ENCODE data around the gene TFAP2A.

TFAP2A gene

GRCh38 chr6:10425975-10426780 is 11.3 kb upstream of the TFAP2A start:
- peak; percentile 83 for DNase-seq (ENCODE audit: low read depth)

DNA sequence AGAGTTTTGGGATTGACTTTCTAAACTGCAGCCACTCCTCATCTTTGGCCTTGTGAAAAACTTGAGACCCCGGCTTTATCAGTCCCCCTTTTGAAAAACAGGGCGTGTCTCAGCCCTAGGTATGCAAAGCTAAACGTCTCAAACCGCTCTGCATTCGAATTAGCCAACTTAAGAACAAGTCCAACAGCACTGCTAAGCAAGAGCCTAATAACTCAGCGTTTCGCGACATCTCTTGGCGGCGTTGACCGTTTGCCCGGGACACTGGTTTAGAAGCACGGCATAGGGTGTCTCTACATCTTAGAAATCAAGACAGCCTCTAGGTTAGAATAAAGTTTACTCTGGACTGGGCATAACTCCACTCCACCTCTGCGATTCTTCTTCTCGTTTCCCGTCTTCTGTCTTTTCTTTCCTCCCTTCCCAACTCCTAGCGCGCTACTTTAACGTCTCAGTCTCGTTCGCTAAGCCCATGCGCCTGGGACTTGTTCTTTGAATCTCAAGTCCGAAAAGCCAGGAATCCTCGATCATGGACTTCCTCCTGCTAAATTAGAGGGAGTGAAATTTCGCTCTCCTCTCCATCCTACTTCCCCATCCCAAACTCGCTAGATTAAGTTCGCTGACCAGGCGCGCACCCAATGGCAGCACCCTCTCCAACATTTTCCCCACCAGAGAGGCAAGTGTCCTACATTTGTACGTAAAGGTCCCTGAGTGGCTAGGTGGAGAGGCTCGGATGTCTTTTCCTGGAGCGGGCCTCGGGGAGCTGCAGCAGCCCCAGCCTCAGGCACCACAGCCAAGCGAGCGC is 10.5 kb upstream of the TFAP2A start:
- DNase-seq (ENCODE audit: low read depth), result peak; percentile 45

- peak; percentile 14 for DNase-seq (ENCODE audit: low read depth)
These were observed 9.2 kb upstream of the TFAP2A start for GRCh38 chr6:10424040-10424439.

DNA sequence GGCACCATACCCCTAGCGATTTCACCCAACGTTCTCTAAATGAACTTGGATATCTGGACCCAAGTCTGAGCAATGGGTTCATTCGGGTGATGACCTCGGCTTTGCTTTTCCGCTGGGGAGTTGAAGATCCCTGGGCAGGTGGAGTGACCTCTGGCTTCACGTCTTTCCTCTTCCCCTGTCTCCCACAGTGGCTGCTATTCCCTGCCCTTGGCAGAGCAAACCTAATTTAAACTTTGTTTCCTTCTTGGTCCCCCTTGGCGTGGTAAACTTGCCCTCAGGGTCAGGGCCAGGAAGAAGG is 7.8 kb upstream of the TFAP2A start:
- DNase-seq (ENCODE audit: low read depth), result no peak

DNA sequence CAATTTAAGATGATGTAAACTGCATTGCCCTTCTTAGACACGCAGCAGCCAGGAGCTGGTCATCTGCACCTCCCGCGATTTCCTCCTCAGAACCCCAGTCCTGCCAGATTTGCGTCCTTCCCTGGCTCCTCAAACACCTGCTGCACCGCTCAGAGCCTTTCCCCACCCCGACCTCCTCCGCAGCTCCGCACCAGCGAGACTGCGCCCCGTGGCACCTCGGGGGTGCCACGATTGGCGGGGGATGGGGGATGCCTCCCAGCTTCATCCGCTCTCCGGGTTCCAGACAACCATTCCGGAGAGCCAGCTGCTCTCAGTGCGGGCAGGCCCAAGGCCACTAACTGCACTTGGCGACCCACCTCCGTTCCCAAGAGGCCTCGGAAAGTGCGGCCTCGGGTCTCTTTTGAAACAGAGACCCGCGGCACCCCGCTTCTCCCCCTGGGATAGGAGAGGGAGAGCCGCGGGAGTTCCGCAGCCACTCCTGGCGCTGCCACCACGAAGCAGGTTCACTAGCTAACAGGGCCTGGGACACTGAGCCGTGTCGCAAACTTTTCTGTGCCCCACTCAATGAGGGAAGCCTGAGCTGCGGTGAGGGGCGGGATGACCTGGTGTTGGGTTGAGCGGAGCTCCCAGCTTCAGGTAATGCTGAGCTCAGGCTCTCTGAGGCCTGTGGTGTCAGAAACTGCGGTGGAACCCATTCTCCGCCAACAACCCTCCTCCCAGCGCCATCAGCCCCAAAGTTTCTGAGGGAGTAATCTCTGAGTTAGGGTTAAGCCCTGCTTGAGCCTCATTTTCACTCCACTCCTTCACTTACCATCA is 7.3 kb upstream of the TFAP2A start:
- DNase-seq (ENCODE audit: low read depth), result no peak

DNA sequence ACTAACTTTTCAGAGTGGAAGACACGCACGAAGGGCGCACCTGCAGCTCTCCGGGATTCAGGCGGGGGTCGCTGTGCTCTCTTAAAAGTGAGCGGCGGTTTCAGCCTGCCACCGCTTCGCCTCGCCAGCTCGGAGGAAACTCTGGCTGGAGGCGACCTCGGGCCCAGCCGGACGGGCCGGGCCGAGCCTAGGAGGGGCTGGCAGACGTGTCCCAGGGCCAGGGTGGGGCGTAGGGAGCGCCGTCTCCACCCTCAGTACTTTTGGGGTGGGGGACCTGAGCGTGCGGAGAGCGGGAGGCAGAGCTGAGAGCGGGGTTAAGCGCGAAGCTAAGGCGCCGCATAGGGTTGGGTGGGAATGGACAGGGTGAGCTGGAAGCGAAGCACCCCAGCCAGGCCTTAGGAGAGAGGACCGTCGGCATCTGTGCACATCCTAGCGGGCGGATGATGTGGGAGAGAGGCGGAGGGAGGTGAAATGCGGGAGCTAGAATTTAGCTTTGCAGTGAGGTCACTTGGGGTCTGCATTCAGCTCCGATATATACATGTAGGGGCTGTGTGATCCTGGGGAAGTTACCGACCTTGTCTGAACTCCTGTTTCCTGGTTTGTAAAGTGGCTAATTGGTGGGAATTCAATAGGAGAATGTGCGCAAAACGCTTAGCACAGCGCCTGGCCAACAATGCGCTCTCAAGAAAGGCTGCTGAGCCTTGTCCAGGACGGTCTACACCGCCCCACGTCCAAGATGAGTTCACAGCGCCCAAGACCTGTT is 6.5 kb upstream of the TFAP2A start:
- no peak for DNase-seq (ENCODE audit: low read depth)

DNA sequence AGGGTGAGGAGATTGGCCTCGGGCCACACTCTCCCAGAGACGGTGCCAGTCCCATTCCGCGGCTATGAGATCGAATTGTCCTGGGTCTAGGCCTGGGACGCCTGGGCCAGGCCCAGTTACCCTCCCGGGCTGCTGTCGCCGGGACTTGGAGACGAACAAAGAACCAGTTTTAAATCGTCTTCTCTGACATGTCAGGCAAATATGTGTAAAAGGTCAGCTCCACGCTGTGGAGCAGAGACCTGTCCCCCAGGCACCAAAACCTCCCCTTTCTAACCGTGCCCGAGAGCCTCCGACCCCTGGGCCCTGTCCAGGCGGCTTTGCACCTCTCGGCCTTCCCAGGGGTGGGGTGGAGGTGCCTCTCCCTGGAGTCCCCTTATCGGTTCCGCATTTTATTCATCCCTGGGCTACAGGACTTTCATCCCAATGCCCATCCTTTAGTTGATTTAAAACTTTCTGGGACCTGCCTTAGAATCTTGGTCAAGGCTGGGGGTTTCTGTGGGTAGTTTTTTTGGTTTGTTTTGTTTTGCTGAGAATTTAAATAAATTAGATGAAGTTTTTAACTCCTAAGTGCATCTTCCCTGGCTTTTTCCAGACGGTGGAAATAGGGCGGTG is 5.8 kb upstream of the TFAP2A start:
- no peak for DNase-seq (ENCODE audit: low read depth)

- DNase-seq (ENCODE audit: low read depth), result no peak
These were observed 5.1 kb upstream of the TFAP2A start for GRCh38 chr6:10419749-10420545.

DNA sequence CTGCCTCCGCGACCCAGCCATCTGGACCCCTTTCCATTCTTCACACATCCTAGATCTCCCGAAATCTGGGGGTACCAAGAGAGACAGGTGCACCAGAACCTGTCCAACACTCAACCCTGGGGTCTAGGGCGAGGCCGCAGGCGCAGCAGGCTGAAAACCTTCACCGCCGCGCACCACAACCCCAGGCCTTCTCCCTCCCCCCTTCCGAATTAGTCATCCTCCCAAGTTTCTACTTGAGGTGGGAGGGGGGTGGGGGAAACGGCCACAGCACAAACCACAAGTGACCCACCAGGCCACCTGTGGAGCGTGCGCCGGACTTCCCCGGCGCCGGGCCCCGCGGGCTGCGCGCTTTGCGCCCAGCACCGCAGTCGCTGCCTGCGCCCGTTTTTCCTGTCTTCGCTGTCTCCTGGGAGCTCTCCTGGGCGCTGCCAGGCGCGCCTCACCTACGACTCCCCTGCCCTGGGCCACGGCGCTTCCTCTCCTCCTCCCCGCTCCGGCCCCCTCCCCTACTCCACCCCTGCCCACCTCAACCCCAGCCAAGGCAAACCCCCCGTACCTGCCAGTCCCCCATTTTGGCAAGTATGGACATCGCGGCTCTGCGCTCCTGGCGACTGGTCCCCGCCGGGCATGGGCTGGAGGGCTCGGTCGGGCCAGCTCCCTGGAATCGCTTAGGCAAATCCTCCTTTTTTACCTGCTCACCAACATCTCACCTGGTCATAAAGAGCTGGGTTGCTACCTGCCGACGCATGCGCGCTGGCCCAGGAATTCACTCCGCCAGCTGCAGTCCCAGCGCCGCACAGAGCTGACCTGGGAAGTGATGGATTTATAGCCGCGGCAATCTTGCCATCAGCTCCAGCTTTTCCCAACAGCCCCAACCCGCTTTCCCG is 4.2 kb upstream of the TFAP2A start:
- no peak for DNase-seq (ENCODE audit: low read depth)

DNA sequence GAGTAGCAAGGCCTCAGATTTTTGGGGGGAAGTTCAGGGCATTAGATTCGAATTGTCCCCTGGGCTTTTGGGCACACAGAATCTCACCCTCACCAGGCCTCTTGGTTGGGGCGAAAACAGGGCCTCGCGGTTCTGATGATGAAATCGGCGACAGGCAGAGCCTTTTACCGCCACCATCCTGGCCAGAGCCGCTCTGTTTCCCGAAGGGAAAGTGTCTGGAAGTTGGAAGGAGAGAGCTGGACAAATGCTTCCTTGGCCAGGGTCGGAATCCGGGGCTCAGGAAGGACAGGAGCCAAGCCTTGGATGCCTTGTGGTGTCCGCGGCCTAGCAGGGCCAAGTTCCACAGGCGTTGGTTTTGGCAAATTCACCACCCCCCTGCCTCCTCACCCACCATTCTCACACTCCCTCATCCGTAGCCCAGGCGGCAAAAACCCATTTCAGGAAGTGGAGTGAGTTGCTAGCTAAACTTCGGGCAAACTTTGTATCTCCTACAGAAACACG is 3.5 kb upstream of the TFAP2A start:
- no peak for DNase-seq (ENCODE audit: low read depth)

DNA sequence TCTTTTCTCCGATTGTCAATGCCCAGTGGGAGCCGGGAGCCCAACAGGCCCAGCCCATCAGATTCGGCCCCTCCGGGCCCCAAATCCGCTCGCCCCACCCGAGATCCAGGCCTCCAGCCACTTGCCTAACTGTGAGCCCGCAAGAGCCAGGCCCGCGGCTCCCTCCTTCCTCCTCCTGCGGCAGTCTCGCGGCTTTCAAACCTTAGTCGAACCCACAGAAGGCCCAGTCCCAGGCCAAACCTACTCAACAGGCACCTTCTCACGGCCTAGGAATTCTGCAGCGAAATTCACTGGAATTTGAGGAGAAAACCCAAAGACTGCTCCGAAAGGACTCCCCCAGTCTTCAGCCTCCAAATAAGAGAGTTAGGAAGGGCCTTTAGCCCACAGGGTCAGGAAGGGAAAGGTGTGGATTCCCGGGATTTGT is 2.8 kb upstream of the TFAP2A start:
- no peak for DNase-seq (ENCODE audit: low read depth)

DNA sequence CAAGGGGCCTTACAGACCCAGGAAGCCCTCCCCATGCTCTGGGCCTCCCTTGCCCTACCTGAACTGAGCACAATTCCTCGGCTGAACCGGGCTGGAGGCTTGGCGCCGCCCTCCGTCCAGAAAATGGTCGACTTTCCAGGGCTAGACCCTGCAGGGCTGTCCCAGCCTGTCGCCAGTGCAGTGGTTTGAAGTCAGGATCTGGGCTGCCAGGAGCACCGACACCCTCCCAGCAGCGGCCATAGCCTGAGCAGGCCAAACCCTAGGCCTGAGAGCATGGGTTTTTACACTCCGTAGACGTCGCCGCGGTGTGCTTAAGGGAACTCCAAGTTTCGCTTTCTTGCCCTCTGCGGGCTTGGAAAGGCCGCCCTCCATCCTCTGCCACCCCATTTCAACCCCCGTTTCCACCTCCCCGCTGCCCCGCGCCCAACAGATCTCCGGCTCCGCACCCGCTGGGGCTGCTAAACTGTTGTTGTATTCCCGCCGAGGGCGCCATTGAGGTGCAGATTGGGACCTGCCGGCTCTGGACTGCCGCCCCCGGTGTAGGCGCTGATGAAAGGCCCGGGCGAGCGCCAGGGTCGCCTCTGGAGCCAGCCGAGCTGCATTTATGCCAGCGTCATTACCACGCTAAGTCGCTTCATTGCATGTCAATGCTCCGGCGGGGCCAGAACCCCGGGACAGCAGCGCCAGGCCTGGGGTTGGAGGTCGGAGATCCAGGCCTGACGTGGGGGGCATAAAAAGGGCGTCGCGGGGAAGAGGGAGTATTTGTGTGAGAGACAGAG is 2.2 kb upstream of the TFAP2A start:
- no peak for DNase-seq (ENCODE audit: low read depth)

DNA sequence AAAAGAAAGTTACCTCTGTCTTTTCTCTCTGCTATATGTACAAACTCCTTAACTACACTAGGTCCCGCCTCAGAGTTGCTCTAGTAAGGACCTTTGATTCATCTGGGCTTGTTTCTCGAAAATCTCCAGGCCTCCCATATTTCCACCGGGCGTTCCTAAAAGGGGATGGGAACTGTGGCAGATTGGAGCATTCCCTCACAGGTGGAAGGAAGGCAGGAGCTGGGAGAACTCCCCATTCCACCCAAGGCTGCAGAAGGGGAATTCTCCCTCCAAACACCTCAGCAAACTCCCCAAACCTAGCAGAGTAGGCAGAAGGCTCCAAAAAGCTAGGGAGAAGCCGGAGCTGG is 1.6 kb upstream of the TFAP2A start:
- DNase-seq (ENCODE audit: low read depth), result no peak

- no peak for DNase-seq (ENCODE audit: low read depth)
These were observed 975 bp upstream of the TFAP2A start for GRCh38 chr6:10415617-10416480.

DNA sequence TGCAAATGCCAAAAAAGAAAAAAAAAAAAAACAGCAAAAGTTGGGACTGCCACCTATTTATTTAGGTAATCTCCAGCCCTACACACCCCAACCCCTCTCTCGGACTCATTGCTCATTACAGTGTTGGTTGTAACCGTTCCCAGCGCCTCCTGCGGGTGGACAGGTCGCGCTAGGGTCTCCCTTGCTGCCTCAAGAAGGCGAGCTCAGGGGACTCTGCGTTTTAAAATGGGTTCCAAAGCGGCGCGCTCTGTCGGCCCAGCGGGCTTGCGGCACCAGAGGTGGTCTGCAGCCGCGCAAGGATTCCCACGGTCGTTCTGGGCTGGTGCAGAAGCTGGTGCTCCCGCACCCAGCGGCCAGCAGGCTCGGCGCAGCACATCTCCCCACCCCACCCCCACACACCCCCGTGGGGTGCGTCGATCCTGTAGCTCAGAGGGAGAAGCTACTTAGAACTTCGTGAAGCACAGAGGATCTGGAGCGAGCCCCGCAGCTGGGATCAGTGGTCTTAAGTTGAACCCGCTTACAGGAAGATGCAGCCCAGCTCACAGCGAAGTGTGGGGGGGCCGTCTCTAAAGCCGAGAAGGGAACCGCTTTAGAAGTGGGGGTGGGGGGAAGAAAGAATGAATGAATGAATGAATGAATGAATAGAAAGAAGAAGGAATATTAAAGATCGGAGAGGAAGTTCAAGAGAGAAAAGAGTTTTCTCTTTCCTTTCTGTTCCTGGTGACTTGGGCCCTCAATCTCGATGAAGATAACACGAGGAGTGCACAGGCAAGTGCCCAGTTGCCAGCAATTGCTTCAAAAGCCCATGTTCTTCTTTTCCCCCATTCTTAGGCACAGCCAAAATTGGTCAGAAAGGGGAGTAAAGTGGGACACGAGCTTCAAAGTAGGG is 780 bp downstream of the TFAP2A start:
- peak; percentile 78 for DNase-seq (ENCODE audit: low read depth)

GRCh38 chr6:10413262-10413849 is 1.5 kb downstream of the TFAP2A start:
- DNase-seq (ENCODE audit: low read depth), result no peak

Data from EH (cell line).